WTC11 (cell line): Measurements from ENCODE around the gene KRT34. TPM values are rescaled to one million over a fixed set of nuclear protein-coding genes. Genes with fewer than 3 reads are reported as not detected.
"Not testable (repeated sequence)": the region's sequence is repeated elsewhere in the genome, so short reads cannot be mapped to it uniquely, and the experiment has no call there.

Experiments
- ATAC-seq: fragments of 200-7000 bp; cut with Tn5 transposase; 2 replicates; pipeline ENCODE4 v1.10.0; 2021; ENCODE audit warnings: mild to moderate bottlenecking, moderate library complexity
- CTCF ChIA-PET: fragments of 300-600 bp; sonication (Branson Sonifier 250); formaldehyde crosslinking; loops from one replicate; lab custom pipeline; 2021; ENCODE audit warnings: antibody characterized with exemption; lab: Charles Lee
- POLR2A ChIA-PET: fragments of 350-600 bp; sonication (Branson Sonifier 250); formaldehyde crosslinking; loops from one replicate; lab custom pipeline; 2021; ENCODE audit warnings: antibody characterized with exemption; lab: Charles Lee
- DNase-seq: peaks from one replicate; pipeline ENCODE4 v3.0.0; 2021; ENCODE audit warnings: low spot score
- H3K27ac Mint-ChIP-seq: 2 replicates; pipeline ENCODE4 v1.8.0; 2021; ENCODE audit warnings: mixed read lengths
- H3K27me3 Mint-ChIP-seq: 2 replicates; pipeline ENCODE4 v1.8.0; 2021; ENCODE audit warnings: low read depth, mild to moderate bottlenecking, moderate library complexity, mixed read lengths
- H3K36me3 Mint-ChIP-seq: 2 replicates; pipeline ENCODE4 v1.8.0; 2021; ENCODE audit warnings: mixed read lengths
- H3K4me1 Mint-ChIP-seq: 2 replicates; pipeline ENCODE4 v1.8.0; 2022; ENCODE audit warnings: mixed read lengths
- H3K4me3 Mint-ChIP-seq: 2 replicates; pipeline ENCODE4 v1.8.0; 2021; ENCODE audit warnings: mild to moderate bottlenecking, moderate library complexity, mixed read lengths
- H3K9me3 Mint-ChIP-seq: 2 replicates; pipeline ENCODE4 v1.8.0; 2021; ENCODE audit warnings: mixed read lengths
- ARID4B ChIP-seq: sonication (generic); formaldehyde crosslinking; IDR thresholded peaks from 2 replicates; pipeline ENCODE4 v1.8.0; 2023; ENCODE audit warnings: missing genetic modification reagents, mild to moderate bottlenecking, borderline replicate concordance
- ATF1 ChIP-seq: sonication (generic); formaldehyde crosslinking; IDR thresholded peaks from 2 replicates; pipeline ENCODE4 v1.8.1; 2023; ENCODE audit warnings: mild to moderate bottlenecking, moderate library complexity, missing genetic modification reagents
- CBFB ChIP-seq: sonication (generic); formaldehyde crosslinking; IDR thresholded peaks from 2 replicates; pipeline ENCODE4 v1.8.1; 2022; ENCODE audit warnings: mild to moderate bottlenecking, low read depth, missing genetic modification reagents
- CREB1 ChIP-seq: sonication (generic); formaldehyde crosslinking; IDR thresholded peaks from 2 replicates; pipeline ENCODE4 v1.8.0; 2023; ENCODE audit warnings: mild to moderate bottlenecking, missing genetic modification reagents
- ELF4 ChIP-seq: sonication (generic); formaldehyde crosslinking; IDR thresholded peaks from 2 replicates; pipeline ENCODE4 v1.8.1; 2022; ENCODE audit warnings: low read depth, mild to moderate bottlenecking, moderate library complexity, missing genetic modification reagents
- ESRRA ChIP-seq: sonication (generic); formaldehyde crosslinking; IDR thresholded peaks from 2 replicates; pipeline ENCODE4 v1.8.1; 2022; ENCODE audit warnings: mild to moderate bottlenecking, missing genetic modification reagents, borderline replicate concordance
- GRHL2 ChIP-seq: fragments of 250-450 bp; sonication (Bioruptor Pico); IDR thresholded peaks from 2 replicates; pipeline ENCODE4 v1.8.0; 2022; ENCODE audit warnings: mild to moderate bottlenecking, moderate library complexity; ENCODE audit not compliant: insufficient replicate concordance, severe bottlenecking
- ZNF317 ChIP-seq: sonication (generic); formaldehyde crosslinking; IDR thresholded peaks from 2 replicates; pipeline ENCODE4 v1.8.1; 2023; ENCODE audit warnings: low read depth, mild to moderate bottlenecking, moderate library complexity, missing genetic modification reagents, borderline replicate concordance
- ZNF396 ChIP-seq: fragments of 250-450 bp; sonication (Bioruptor Pico); IDR thresholded peaks from 2 replicates; pipeline ENCODE4 v1.8.0; 2021; ENCODE audit warnings: mild to moderate bottlenecking, moderate library complexity, borderline replicate concordance
- ZNF512 ChIP-seq: sonication (generic); formaldehyde crosslinking; IDR thresholded peaks from 2 replicates; pipeline ENCODE4 v1.8.1; 2022; ENCODE audit warnings: missing genetic modification reagents, borderline replicate concordance
- total RNA-seq: library from RNA; stranded (reverse); gene quantifications from 3 replicates; pipeline ENCODE4 v1.2.3, GENCODE V29; 2021
- TF ChIP-seq, protein P1 (sequence below): sonication (generic); formaldehyde crosslinking; conservative IDR thresholded peaks from 2 replicates; pipeline ENCODE4 v1.8.1; 2022; ENCODE audit warnings: mild to moderate bottlenecking, missing genetic modification reagents
- TF ChIP-seq, protein P2 (sequence below): fragments of 250-450 bp; sonication (Bioruptor Pico); IDR thresholded peaks from 2 replicates; pipeline ENCODE4 v1.9.0; 2021; ENCODE audit warnings: moderate library complexity, mild to moderate bottlenecking, inconsistent platforms, borderline replicate concordance

KRT34 gene
- total RNA-seq, 1 experiment from 2014 or later = not detected

- TF ChIP-seq GRHL2 (CRISPR knock-in tag) = no peak
- no peak for TF ChIP-seq ARID4B (CRISPR knock-in tag)
- TF ChIP-seq, protein P1, sequence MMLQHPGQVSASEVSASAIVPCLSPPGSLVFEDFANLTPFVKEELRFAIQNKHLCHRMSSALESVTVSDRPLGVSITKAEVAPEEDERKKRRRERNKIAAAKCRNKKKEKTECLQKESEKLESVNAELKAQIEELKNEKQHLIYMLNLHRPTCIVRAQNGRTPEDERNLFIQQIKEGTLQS (CRISPR knock-in tag) = no peak
- TF ChIP-seq ESRRA (CRISPR knock-in tag) = no peak
- TF ChIP-seq ZNF512 (CRISPR knock-in tag) = no peak
- no peak for TF ChIP-seq ATF1 (CRISPR knock-in tag)
Measured at GRCh38 chr17:41347869-41348760, 34.0 kb downstream of the KRT34 start (continued).

DNA sequence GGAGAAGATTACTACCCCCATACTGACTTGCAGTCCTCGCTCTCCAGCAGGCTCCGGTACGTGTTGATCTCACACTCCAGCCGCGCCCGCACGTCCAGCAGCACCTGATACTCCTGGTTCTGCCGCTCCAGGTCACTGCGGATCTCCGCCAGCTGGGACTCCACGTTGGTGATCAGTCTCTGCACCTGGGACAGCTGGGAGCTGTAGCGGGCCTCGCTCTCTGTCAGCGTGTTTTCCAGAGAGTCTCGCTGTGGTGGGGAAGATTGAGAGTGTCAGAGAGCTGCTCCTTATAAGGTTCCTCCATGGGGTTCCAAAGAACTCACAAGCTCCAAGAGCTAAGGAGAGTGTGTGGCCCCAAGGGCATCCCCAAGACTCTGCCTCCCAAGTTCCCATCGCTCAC is 35.7 kb downstream of the KRT34 start:
- POLR2A ChIA-PET = not testable (repeated sequence)
- CTCF ChIA-PET = interaction anchor here (1.1 to 1.8 kb wide), 2 partner anchors 17 to 202 kb away, joined by 4 to 5 read pairs; no protein-coding TSS in a partner anchor
- peaks cover 26% of the 10 kb centered on the region for H3K9me3 Mint-ChIP-seq

DNA sequence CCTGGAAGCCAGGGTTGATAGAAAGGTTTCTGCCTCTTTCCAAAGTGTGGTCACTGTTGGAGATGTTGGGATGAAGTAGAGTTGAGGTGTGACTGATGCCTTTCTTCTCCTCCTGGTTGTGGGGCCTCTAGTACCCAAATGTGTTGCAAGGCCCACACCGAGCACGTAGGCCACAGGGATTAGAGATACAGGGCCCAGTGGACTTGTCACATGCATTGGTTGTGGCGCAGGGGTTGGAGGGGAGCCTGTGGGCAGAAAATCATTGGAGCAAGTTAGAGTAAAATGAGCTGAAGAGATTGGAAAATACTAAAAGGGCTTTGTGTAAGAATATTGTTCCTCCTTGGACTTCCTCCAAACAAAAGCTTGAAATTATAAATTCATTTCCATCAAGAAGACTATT is 36.1 kb downstream of the KRT34 start:
- ChIA-PET CTCF (interaction anchor here (1.1 kb wide), 1 partner anchor 203 kb away, joined by 4 read pairs; no protein-coding TSS in a partner anchor), POLR2A (no interaction called here)
- no peak overlapping the region for H3K27ac Mint-ChIP-seq
- H3K9me3 Mint-ChIP-seq = peaks cover 31% of the 10 kb centered on the region
- no peak for DNase-seq
- no peak for ATAC-seq
- H3K4me3 Mint-ChIP-seq = no peak overlapping the region
- H3K27me3 Mint-ChIP-seq = peaks cover 3% of the 10 kb centered on the region
- peaks cover 10% of the 10 kb centered on the region for H3K36me3 Mint-ChIP-seq
- TF ChIP-seq ZNF317 (CRISPR knock-in tag) = no peak
- TF ChIP-seq ZNF396 (CRISPR knock-in tag) = no peak
- no peak for TF ChIP-seq CBFB (CRISPR knock-in tag)
- TF ChIP-seq, protein P2, sequence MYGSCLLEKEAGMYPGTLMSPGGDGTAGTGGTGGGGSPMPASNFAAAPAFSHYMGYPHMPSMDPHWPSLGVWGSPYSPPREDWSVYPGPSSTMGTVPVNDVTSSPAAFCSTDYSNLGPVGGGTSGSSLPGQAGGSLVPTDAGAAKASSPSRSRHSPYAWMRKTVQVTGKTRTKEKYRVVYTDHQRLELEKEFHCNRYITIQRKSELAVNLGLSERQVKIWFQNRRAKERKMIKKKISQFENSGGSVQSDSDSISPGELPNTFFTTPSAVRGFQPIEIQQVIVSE (CRISPR knock-in tag) = no peak
- no peak for TF ChIP-seq CREB1 (CRISPR knock-in tag)
- no peak for TF ChIP-seq ELF4 (CRISPR knock-in tag)
- H3K4me1 Mint-ChIP-seq = no peaks in the 10 kb centered on the region

More for the DNA sequence above, 35.7 kb downstream of the KRT34 start:
- not testable (repeated sequence) for H3K36me3 Mint-ChIP-seq, ATAC-seq, H3K27ac Mint-ChIP-seq, H3K4me1 Mint-ChIP-seq, H3K27me3 Mint-ChIP-seq, DNase-seq, H3K4me3 Mint-ChIP-seq
